ENCODE results near the gene RXFP4. TPM values are rescaled to one million over a fixed set of nuclear protein-coding genes. Genes with fewer than 3 reads are reported as not detected.
"Not testable (repeated sequence)": the region's sequence is repeated elsewhere in the genome, so short reads cannot be mapped to it uniquely, and the experiment has no call there.

The RXFP4 gene
- total RNA-seq, 4 donors from 2014 or later = not detected

GRCh38 chr1:155929057-155929456 lies 12.4 kb upstream of the RXFP4 start:
- Histone ChIP-seq H3K27ac (no peak overlapping the region), H3K4me3 (no peak overlapping the region), H3K9me3 (no peaks in the 10 kb centered on the region), H3K4me1 (peaks cover 6 to 40% (median 35%) of the 10 kb centered on the region in 4 donors), H3K27me3 (no peaks in the 10 kb centered on the region), H3K36me3 (peaks cover 15 to 87% (median 40%) of the 10 kb centered on the region in 3 donors)
- DNase-seq (ENCODE audit: low spot score in 2 of 2) = no peak
- TF ChIP-seq EP300 (IDR thresholded peaks at IDR 0.05) (no peak), CTCF (IDR thresholded peaks at IDR 0.05) (no peak), POLR2A (IDR thresholded peaks at IDR 0.05) (no peak)
- WGBS, 2 donors = 77% methylated on average over 5 of the region's 5 CpGs

DNA sequence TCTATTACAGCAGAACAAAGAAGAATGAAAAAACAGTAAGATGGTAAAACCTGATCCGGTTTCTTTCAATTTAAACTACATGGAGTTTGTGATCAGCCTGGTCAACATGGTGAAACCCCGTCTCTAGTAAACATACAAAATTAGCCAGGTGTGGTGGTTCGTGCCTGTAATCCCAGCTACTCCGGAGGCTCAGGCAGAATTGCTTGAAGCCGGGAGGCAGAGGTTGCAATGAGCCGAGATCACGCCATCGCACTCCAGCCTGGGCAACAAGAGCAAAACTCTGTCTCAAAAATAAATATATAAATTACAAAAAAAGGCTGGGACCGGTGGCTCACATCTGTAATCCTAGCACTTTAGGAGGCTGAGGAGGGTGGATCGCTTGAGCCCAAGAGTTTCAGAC lies 10.7 kb upstream of the RXFP4 start:
- peaks cover 11 to 70% (median 25%) of the 10 kb centered on the region in 3 donors for H3K36me3 ChIP-seq
- 62 to 74% methylated on average over 10 of the region's 10 CpGs for WGBS, 2 donors
- H3K9me3 ChIP-seq; DNase-seq (ENCODE audit: low spot score in 2 of 2); H3K27ac ChIP-seq; H3K27me3 ChIP-seq: not testable (repeated sequence)
- H3K4me1 ChIP-seq = peaks cover 6 to 43% (median 38%) of the 10 kb centered on the region in 4 donors
- H3K4me3 ChIP-seq = peak overlapping the region in 1 of 4 donors; percentile 22

GRCh38 chr1:155931332-155932038 lies 10.0 kb upstream of the RXFP4 start:
- Histone ChIP-seq H3K27me3 (no peaks in the 10 kb centered on the region), H3K27ac (no peak overlapping the region), H3K4me3 (peak overlapping the region in 1 of 4 donors; percentile 22), H3K4me1 (peaks cover 6 to 43% (median 38%) of the 10 kb centered on the region in 4 donors), H3K9me3 (no peaks in the 10 kb centered on the region), H3K36me3 (peaks cover 10 to 63% (median 17%) of the 10 kb centered on the region in 3 donors)
- no peak for DNase-seq (ENCODE audit: low spot score in 2 of 2)
- 56 to 58% methylated on average over 7 of the region's 7 CpGs for WGBS, 2 donors
- TF ChIP-seq CTCF (IDR thresholded peaks at IDR 0.05) (no peak), EP300 (IDR thresholded peaks at IDR 0.05) (no peak), POLR2A (IDR thresholded peaks at IDR 0.05) (no peak)

DNA sequence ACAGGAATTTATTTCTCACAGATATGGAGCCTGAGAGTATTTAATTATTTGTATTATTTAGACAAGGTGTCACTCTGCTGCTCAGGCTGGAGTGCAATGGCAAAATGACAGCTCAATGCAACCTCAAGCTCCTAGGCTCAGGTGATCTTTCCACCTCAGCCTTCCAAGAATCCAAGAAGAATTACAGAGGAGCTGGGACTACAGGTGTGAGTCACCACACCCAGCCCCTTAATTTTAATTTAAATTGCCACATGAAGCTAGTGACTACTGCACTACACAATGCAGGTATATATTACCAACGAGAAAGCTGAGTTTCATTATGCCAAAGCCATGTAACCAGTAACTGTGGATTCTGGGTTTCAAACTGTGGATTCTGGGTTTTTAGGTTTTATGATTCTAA lies 9.4 kb upstream of the RXFP4 start:
- no peak for DNase-seq (ENCODE audit: low spot score in 2 of 2)
- H3K4me1 ChIP-seq = peaks cover 6 to 43% (median 38%) of the 10 kb centered on the region in 4 donors
- H3K27ac ChIP-seq = no peak overlapping the region
- peaks cover 6 to 57% (median 11%) of the 10 kb centered on the region in 3 donors for H3K36me3 ChIP-seq
- peak overlapping the region in 1 of 4 donors; percentile 1 for H3K4me3 ChIP-seq
- no peaks in the 10 kb centered on the region for H3K27me3 ChIP-seq
- TF ChIP-seq CTCF (IDR thresholded peaks at IDR 0.05) (no peak), EP300 (IDR thresholded peaks at IDR 0.05) (no peak), POLR2A (IDR thresholded peaks at IDR 0.05) (no peak)
- H3K9me3 ChIP-seq = no peaks in the 10 kb centered on the region
- WGBS, 2 donors = 64 to 69% methylated on average over 1 of the region's 1 CpG

DNA sequence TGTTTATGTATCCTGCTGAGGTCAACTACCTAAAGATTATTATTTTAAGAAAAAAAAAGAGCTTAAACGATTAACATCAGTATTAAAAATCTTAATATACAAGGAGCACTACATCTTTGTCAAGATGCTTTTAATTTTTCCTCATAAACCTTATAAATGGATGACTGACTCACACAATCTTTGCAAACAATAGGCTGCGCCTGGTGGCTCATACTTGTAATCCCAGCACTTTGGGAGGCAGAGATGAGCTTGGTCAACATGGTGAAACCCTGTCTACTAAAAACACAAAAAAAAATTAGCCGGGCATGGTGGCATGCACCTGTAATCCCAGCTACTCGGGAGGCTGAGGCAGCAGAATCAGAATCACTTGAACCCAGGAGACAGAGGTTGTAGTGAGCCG lies 9.0 kb upstream of the RXFP4 start:
- Histone ChIP-seq H3K36me3 (peaks cover 5 to 53% (median 8%) of the 10 kb centered on the region in 3 donors), H3K27ac (no peak overlapping the region), H3K27me3 (no peaks in the 10 kb centered on the region), H3K4me1 (peaks cover 6 to 43% (median 38%) of the 10 kb centered on the region in 4 donors), H3K4me3 (peak overlapping the region in 1 of 4 donors; percentile 59), H3K9me3 (no peaks in the 10 kb centered on the region)
- 78 to 86% methylated on average over 5 of the region's 5 CpGs for WGBS, 2 donors
- TF ChIP-seq POLR2A (IDR thresholded peaks at IDR 0.05) (no peak), EP300 (IDR thresholded peaks at IDR 0.05) (no peak), CTCF (IDR thresholded peaks at IDR 0.05) (no peak)
- DNase-seq (ENCODE audit: low spot score in 2 of 2) = no peak
